IPS-NIHi7 (cell line): Measurements from ENCODE around the gene PROSER2.

Experiments used
- DNase-seq: peaks from one replicate; pipeline ENCODE4 v3.0.0; 2012; ENCODE audit warnings: mixed read lengths; ENCODE audit errors: extremely low spot score

Gene PROSER2

DNA sequence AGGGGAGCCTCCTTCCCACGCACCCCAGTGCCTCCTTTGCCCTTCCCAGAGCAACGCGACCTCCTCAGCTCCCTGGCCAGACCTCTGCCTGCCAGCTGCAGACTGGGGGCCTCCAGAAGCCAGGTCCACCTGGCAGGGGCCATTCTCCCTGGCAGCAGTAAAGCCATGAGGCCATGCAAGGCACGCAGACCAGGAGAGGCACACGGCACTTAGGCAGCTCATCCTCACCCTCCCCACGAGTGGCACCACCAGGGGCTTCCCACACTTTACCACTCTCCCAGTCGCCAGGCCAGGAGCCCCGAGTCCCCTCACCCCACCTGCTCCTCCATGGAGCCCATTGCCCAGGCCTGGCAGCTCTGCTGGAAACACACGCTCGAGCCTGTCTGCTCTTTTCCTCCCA, 85.4 kb downstream of the PROSER2 start:
- no peak for DNase-seq

DNA sequence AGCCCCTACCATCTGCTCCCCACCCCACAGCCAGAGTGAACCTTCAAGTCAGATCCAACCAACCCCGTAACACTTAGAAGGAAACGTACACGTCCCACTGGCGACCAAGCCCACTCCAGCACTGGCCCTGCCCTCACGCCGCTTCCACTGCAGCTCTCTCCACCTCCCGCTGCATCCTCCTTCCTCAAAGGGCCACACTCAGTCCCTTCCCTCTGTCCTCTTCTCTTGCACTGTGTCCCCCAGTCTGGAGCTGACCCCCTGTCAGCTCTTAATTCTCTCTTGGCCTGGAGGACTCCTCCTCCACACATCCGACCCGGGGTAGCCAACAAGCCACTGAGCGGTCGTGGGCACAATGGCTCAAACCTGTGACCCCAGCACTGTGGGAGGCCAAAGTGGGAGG, 85.8 kb downstream of the PROSER2 start:
- no peak for DNase-seq

DNA sequence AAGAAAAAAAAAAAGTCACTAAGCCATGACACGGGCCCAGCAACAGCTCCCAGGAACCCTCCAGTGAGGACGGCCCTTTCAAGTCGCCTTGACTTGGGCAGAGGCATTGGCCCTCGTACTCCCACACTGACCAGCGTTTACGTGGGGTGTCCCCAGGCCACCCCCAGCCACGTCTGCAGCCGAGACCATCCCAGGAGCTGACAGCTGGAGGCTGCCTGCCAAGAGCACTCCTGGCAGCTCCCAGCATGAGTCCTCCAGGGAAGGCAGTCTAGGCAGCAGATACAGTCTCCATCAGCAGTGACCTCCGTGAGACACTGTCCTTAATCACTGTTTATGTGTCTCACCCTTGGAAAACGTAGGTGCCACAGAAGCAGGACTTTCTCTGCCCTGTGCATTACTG, 86.5 kb downstream of the PROSER2 start:
- DNase-seq, result no peak

DNA sequence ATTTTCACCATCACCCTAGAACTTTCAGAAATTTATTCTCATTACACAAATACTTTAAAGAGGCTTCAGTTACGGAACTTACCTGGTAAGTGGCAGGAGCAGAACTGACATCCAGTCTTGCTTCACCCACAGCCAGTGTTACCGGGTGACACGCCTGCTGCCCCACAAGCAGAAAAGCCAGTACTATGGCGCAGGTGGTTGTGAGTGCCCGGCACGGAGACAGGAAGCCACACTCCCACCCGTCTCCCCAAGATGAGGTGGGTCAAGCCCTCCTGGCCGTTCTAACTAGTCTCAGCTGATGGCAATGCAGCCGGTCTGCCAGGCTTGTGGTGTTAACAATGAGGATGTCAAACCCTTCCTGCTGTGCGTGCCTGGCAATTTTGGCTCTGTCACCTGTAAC, 86.9 kb downstream of the PROSER2 start:
- DNase-seq, result no peak

DNA sequence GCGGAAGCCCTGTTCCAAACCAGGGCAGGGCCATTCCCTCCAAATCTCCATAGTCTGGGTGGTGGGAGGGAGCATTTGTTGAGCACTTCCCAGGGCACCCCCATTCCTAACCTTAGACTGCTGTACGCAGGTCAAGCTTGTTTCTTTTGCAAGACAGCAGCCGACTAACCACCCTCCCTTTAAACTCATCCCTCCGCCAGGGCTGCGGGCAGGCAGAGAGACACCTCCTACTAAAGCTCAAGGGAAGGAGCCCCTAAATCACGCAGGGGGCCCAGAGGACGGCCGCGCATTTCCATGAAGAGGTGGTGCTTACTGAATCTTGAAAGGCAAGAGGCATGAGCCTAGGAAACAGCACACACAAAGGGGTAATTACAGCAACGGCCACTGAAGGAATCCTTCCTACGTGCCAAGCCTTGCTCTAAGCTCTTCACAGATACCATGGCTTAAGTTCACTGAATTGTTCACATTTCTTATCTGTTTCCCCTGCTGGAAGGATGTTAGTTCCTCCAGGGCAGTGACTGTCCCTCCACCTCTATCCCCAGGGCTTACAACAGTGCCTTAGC, 90.0 kb downstream of the PROSER2 start:
- no peak for DNase-seq

DNA sequence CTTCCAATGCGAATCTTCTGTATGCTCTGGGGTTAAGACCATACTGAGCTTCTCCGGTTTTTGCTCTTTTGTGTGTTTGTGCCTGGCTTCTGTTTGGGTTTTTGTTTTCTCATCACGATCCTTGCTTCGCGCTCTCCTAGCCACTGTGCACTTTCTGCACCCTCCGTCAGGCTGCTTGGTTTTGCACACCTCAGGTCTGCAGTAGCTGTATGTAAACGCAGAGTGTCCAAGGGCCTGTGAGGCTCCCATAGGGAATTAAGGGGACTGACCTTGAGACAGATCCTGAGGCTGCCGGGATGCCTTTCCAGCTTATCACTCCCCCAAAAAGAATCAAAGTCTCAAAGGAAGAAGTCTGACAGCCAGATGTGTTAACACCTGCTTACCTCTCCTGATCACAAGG, 95.2 kb downstream of the PROSER2 start:
- DNase-seq, result no peak

DNA sequence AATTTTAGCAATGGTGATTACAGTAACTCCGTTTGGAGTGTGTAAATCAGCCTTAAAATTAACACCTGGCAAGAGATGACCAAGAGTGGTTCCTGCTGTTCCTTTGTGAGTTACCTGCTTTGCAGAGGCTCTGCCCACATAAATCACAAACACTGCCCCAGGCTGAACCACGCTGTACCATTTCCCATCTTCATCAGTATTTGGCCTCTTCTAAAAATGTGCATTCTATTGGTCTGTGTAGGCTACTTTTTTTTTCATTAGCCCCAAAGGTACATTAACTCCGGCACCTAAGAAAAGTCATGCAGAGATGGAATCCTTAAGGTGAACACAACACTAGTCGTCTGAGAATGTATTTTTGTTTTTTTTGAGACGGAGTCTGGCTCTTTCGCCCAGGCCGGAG, 96.1 kb downstream of the PROSER2 start:
- DNase-seq, result no peak
